GM04503 (cell line): ENCODE measurements around the gene PHPT1.

ENCODE experiments used
- DNase-seq: peaks from one replicate; pipeline ENCODE4 v3.0.0-alpha.2; 2012; ENCODE audit warnings: low read depth

PHPT1 gene

DNA sequence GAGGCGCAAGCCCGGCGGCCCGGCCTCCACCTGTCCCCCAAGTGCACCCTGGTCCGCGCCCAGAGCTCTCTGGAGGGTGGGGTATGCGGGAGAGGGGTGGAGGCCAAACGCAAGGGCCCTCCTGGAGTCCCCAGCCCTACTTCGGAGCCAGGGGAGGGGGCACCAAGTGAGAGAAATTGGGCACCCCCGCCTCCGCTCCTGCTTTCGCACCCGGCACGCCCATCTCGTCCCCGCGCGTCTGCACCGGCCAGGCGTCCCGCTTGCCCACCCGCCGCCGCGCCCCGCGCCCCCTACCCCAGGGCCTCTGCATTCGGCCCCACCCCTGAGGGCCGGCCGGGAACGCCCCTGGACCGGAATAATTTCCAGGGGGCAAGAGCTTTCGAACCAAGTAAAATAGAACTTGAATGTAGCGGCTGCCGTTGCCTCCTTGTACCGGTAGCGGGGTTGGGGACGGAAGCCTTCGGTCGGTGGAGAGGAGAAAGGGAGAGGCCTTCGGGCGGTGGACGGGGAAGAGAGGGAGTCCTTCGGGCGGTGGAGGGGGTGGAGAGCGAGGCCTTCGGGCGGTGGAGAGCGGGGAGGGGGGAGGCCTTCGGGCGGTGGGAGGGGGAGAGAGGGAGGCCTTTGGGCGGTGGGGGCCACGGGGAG lies 694 bp upstream of the PHPT1 start:
- DNase-seq, result no peak

DNA sequence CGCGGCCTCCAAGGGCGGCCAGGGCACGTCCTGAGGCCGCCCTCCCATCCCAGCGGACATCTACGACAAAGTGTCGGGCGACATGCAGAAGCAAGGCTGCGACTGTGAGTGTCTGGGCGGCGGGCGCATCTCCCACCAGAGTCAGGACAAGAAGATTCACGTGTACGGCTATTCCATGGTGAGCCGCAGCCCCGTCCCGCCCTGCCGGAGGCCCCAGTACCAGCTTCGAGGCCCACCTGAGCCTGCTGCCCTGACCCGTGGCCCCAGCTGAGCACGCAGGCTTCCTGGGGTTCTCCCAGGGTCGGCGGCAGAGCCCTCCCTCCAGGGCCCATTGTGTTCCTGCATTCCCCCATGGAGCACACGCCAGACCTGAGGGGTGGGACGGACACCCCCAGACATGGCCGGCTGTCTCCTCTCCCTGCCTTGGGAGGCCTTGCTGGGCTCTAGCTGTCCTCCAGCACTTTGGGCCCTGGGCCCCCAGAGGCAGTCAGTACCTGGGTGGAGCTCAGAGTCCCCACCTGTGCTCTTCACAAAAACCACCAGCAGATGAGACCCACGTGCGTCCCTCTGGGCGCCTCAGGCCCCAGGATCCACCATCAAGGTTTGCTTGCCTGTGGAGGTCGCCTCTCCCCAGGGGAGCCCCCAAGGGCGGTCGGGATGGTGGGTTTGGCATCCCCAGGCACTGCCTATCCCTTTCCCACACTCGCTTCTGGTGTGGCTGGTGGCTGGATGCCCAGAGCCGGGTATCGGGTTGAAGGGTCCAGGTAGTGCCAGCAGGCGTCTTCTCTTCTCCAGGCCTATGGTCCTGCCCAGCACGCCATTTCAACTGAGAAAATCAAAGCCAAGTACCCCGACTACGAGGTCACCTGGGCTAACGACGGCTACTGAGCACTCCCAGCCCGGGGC lies 1.0 kb downstream of the PHPT1 start:
- DNase-seq, result no peak

DNA sequence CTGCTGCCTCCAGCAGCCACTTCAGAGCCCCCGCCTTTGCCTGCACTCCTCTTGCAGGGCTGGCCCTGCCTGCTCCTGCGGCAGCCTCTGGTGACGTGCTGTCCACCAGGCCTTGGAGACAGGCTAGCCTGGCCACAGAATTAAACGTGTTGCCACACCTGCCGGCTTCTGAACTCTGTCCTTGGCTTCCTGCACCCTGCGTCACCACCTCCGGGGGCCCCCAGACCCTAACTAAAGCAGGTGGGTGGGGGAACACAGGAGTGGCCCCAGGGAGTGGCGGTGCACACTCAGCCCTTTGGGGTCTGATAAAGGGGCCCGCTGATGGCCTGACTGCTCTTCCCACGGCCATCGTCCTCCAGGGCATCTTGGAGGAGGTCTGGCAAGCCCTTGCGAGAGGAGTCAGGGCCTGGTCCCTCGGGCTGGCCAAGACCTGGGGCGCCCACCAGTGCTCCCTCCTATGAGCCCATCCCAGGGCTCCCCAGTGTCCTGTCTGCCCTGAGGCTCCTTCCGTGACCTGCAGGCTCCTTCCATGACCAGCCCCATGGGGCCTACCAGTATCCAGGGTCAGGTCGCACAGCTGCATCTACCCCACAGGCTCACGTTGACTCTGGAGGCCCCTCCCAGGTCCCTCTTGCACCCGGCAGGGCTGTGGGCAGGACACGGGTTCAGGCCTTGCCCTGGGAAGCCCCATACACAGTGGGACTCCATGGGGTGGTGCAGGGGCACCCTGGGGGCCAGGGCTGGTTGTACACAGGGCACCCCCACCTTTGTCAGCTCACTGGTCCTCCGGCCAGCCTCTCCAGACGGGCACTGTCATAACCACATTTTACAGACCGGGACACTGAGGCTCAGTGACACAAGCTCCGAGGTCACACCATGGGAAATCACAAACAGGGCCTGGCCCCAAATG lies 1.9 kb downstream of the PHPT1 start:
- no peak for DNase-seq

DNA sequence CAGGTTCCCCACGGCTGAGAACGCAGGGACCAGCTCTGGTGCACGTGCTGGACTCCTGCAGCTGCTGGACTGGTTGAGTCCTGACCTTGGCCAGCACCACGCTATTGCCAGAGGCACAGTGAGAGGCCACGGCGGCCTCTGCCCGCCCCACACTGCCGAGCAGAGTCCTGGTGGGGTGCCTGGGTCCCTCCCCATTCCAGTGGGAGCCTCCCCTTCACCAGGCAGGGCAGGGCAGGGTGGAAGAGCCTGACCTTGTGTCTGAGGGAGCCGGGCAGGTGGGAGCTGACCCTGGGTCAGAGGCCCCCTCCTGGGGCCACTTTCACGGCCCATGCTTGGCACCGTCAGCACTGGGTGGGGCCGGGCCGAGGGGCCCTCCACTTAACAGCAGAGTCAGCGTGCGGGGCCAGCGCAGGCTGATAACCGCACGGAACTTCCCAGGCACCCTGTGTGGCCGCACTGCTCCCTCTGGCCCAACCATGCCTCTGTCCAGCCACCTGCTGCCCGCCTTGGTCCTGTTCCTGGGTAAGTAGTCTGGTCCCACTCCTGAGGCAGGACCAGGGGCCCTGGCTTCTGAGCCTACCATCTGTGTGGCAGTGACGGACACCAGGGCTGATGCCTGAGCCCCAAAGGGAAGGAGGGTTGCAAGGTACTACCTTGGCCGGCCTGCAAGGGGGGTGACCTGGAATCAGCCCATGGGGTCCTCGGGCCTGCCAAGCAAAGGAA lies 2.9 kb downstream of the PHPT1 start, which contains the start of gene MAMDC4:
MAMDC4 (plus strand) TSS at position 406 of the 723 bp plus-strand sequence; CDS start at position 477, 71 bp downstream.
- no peak for DNase-seq

DNA sequence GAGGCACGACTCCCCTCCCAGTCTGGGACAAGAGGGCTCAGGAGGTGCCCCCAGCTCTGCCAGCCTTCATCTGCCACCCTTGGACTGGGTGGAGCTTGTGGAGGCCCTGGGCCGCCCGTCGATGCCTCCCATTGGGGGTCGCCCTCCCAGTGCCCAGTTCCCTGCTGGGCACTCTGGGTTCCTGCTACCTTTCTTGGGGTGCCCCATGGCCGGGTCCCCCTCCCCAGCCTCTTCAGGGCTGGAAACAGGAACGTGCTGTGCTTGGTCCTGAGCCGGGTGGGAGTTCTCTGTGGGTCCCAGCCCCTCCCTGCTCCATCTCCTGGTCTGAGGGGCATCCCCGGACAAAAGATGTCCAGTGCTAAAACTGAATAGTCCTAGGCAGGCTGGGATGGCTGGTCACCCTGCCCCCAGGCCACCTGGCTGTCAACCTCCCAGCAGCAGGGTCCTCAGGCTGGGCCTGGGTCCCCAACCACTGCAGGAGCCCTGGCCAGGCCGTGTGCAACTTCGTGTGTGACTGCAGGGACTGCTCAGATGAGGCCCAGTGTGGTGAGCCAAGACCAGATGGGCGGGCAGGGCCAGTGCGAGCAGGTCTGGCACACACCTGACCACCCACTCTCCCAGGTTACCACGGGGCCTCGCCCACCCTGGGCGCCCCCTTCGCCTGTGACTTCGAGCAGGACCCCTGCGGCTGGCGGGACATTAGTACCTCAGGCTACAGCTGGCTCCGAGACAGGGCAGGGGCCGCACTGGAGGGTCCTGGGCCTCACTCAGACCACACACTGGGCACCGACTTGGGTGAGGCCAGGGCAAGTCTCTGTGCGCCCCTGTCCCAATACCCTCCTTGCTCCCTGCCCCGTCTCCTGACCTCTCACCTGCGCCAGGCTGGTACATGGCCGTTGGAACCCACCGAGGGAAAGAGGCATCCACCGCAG lies 3.7 kb downstream of the PHPT1 start:
- DNase-seq, result no peak

DNA sequence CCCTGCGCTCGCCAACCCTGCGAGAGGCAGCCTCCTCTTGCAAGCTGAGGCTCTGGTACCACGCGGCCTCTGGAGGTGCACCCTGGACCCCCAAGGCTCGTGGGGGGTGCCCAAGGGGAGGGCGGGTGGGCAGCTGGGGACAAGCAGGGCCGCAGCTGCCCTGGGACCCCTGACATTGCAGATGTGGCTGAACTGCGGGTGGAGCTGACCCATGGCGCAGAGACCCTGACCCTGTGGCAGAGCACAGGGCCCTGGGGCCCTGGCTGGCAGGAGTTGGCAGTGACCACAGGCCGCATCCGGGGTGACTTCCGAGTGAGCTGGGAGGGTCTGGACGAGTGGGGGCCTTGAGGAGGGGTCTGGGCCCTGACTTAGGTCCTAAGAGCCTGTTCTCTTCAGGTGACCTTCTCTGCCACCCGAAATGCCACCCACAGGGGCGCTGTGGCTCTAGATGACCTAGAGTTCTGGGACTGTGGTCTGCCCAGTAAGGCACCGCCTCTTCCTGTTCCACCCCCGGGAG lies 4.4 kb downstream of the PHPT1 start:
- DNase-seq, result no peak

DNA sequence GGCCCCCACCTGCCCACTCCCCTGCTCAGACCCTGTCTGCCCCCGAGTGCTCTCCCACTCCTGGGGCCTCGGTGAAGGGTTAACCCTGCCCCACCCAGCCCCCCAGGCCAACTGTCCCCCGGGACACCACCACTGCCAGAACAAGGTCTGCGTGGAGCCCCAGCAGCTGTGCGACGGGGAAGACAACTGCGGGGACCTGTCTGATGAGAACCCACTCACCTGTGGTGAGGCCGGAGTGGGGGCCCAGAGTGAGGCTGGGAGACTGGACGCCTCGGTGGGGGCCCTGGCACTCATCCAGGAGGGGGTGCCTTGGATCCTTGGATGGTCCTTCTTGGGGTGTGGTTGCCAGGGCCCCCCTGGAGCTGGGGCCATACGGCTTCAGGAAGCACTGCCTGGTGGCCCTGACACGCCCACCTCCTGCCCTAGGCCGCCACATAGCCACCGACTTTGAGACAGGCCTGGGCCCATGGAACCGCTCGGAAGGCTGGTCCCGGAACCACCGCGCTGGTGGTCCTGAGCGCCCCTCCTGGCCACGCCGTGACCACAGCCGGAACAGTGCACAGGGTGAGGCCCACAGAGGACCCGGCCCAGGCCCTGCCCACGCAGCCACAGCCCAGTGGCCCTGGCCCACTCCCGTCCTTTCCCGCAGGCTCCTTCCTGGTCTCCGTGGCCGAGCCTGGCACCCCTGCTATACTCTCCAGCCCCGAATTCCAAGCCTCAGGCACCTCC lies 5.1 kb downstream of the PHPT1 start:
- no peak for DNase-seq

DNA sequence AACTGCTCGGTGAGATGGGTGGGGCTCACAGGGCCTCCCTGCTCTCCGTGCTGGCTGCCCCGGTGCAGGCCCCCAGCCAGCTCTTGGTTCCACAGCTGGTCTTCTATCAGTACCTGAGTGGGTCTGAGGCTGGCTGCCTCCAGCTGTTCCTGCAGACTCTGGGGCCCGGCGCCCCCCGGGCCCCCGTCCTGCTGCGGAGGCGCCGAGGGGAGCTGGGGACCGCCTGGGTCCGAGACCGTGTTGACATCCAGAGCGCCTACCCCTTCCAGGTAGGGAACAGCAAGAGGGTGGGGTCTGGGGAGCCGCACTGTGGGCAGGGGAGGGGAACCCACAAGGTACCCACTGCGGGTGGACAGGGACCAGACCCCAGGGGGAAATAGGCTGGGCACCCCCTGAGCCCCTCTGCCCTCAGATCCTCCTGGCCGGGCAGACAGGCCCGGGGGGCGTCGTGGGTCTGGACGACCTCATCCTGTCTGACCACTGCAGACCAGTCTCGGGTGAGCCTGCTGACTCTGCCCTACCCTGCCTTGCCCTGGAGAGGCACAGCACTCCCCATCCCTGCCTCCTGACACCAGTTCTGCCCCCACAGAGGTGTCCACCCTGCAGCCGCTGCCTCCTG lies 5.7 kb downstream of the PHPT1 start:
- DNase-seq, result no peak

DNA sequence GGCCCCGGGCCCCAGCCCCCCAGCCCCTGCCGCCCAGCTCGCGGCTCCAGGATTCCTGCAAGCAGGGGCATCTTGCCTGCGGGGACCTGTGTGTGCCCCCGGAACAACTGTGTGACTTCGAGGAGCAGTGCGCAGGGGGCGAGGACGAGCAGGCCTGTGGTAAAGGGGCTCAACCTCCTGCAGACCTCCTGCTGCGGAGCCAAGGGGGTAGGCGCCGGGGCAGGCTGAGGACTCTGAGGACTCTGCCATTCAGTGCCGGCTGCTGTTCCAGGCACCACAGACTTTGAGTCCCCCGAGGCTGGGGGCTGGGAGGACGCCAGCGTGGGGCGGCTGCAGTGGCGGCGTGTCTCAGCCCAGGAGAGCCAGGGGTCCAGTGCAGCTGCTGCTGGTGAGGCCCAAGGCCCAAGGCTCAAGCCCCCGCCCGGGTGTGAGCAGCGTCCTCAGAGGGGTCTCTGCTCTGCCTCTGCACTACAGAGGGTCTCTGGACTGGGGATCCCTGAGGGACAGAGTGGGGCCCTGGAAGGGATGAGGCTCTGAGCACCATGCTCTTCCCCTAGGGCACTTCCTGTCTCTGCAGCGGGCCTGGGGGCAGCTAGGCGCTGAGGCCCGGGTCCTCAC lies 6.4 kb downstream of the PHPT1 start:
- DNase-seq, result no peak

DNA sequence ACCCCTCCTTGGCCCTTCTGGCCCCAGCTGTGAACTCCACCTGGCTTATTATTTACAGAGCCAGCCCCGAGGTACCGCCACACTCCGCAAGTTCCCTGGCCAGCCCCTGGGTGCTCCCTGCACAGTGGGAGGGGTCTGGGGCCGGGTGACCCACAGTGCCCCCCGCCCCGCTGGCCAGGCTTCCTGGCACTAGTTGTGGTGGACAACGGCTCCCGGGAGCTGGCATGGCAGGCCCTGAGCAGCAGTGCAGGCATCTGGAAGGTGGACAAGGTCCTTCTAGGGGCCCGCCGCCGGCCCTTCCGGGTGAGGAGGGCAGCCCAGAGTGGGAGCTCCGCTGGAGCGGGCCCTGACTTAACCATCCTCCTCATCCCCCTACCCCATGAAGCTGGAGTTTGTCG lies 6.9 kb downstream of the PHPT1 start:
- no peak for DNase-seq

DNA sequence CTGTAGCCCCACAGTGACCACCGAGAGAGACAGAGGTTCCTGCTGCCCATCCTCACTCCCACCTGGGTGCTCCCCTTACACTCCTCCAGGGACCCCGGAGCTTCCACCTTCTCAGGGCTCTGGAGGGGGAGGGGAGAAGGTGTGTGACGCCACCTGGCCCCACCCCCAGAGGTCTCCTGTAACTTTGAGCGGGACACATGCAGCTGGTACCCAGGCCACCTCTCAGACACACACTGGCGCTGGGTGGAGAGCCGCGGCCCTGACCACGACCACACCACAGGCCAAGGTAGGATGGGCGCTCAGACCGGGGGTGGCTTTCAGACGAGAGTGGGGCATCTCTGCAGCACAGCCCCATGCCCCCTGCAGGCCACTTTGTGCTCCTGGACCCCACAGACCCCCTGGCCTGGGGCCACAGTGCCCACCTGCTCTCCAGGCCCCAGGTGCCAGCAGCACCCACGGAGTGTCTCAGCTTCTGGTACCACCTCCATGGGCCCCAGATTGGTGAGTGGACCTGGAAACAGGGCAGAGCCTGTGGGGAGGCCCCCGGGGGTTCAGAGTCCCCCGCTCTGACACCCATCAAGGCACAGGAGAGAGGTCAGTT lies 7.4 kb downstream of the PHPT1 start:
- DNase-seq, result no peak

DNA sequence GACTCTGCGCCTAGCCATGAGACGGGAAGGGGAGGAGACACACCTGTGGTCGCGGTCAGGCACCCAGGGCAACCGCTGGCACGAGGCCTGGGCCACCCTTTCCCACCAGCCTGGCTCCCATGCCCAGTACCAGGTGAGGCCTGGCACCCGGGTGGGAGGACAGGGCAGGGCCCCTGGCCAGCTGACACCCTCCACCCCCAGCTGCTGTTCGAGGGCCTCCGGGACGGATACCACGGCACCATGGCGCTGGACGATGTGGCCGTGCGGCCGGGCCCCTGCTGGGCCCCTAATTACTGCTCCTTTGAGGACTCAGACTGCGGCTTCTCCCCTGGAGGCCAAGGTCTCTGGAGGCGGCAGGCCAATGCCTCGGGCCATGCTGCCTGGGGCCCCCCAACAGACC lies 8.0 kb downstream of the PHPT1 start:
- no peak for DNase-seq

DNA sequence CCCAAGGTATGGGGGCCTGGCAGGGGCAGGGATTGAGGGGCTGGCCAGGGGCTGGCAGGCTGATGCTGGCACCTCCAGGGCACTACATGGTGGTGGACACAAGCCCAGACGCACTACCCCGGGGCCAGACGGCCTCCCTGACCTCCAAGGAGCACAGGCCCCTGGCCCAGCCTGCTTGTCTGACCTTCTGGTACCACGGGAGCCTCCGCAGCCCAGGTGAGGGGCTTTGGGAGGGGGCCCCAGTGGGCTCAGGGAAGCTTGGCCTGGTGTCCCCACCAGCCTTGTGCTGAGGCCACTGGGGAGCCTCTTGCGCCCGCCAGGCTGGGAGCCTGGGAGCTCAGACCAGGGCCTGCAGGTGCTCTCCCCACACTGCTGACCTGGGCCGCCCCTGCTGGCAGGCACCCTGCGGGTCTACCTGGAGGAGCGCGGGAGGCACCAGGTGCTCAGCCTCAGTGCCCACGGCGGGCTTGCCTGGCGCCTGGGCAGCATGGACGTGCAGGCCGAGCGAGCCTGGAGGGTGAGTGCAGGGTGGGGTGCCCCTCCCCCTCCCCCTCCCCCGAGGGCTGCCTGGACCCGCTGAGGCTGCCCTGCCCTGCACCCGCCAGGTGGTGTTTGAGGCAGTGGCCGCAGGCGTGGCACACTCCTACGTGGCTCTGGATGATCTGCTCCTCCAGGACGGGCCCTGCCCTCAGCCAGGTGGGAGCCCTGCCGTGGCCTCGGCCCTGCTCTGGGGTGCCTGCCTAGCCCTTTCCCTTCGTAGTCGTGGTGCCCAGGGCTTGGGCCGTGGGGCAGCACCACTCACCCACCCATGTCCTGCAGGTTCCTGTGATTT lies 8.6 kb downstream of the PHPT1 start:
- DNase-seq, result no peak

DNA sequence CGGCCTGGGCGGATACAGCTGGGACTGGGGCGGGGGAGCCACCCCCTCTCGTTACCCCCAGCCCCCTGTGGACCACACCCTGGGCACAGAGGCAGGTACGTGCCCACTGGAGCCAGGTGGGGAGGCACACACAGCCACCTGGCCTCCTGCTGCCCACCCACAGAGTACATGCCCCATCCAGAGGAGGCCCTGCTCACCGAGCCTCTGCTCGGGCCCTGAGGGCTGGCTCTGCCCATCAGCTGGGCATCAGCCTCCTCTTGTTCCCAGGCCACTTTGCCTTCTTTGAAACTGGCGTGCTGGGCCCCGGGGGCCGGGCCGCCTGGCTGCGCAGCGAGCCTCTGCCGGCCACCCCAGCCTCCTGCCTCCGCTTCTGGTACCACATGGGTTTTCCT lies 9.2 kb downstream of the PHPT1 start:
- no peak for DNase-seq

DNA sequence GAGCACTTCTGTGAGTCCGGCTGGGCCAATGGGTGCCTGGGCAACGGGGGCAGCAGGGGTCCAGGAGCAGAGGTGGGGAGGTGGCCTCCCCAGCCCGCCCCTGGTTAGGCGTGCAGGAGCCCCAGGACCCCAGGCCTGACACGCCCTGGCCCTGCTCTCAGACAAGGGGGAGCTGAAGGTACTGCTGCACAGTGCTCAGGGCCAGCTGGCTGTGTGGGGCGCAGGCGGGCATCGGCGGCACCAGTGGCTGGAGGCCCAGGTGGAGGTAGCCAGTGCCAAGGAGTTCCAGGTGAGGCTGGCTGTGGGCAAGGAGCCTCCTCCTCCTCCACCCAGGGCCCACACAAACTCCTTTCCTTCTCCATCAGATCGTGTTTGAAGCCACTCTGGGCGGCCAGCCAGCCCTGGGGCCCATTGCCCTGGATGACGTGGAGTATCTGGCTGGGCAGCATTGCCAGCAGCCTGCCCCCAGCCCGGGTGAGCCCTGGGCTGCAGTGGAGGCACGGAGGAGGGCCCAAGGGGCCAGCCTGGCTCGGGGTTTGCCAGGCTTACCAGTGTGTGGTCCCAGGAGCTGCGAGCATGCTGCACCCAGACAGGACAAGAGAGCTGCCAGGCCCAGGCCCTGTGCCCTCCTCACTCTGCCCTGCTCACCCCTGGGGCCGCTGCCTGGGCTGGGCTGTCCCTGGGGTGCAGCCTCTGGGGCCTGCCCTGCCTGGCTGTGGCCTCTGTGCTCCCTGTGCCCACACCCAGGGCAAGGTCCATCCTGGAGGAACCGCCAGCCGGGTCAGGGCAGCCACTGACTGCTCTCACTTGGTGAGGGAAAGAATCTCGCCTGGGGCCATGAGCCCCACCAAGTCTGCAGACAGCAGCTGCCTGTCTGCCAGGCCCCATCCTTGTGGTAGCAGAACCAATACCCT lies 9.9 kb downstream of the PHPT1 start:
- DNase-seq, result no peak

DNA sequence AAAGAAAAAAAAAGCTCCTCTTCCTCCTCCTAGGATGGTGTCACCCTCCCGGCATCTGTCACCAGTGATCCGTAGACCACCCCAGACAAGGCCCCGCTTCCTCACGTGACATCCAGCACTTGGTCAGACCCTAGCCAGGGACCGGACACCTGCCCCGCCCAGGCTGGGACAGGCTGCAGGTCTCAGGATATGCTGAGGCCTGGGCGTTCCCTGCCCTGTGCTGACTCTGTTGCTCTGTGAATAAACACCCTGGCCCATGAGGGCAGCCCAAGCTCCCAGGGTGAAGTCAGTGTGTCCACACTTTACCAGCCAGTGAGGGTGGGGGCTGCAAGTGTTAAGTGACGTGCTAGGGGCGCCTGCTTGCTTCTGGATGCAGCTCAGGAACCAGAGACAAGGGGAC lies 11.3 kb downstream of the PHPT1 start:
- DNase-seq, result no peak
